KMS-11 (cell line): ENCODE results near the gene SMIM33.

Experiments
- H2AFZ ChIP-seq: fragments of 200-600 bp; sonication (generic); 2 replicates; pipeline ENCODE4 v1.6.1; 2016; ENCODE audit warnings: antibody characterized with exemption, mixed run types, low read depth
- H3K27ac ChIP-seq: fragments of 200-600 bp; sonication (generic); 2 replicates; pipeline ENCODE4 v1.6.1; 2016; ENCODE audit warnings: mild to moderate bottlenecking, mixed run types
- H3K27me3 ChIP-seq: fragments of 200-600 bp; sonication (generic); 2 replicates; pipeline ENCODE4 v1.6.1; 2017; ENCODE audit warnings: mild to moderate bottlenecking, low read depth, mixed run types, moderate library complexity; ENCODE audit not compliant: insufficient read depth
- H3K36me3 ChIP-seq: fragments of 200-600 bp; sonication (generic); 2 replicates; pipeline ENCODE4 v1.6.1; 2017; ENCODE audit warnings: mild to moderate bottlenecking, mixed run types; ENCODE audit not compliant: insufficient read depth
- H3K4me1 ChIP-seq: fragments of 200-600 bp; sonication (generic); 2 replicates; pipeline ENCODE4 v1.6.1; 2016; ENCODE audit warnings: mild to moderate bottlenecking, low read depth, mixed run types; ENCODE audit not compliant: poor library complexity, severe bottlenecking
- H3K4me2 ChIP-seq: fragments of 200-600 bp; sonication (generic); 2 replicates; pipeline ENCODE4 v1.7.0; 2016; ENCODE audit warnings: mild to moderate bottlenecking, mixed run types
- H3K4me3 ChIP-seq: fragments of 200-600 bp; sonication (generic); IDR thresholded peaks from 2 replicates; pipeline ENCODE4 v1.6.1; 2017; ENCODE audit warnings: low read depth, low read length, mixed read lengths; ENCODE audit not compliant: insufficient read depth
- H3K79me2 ChIP-seq: fragments of 200-600 bp; sonication (generic); 2 replicates; pipeline ENCODE4 v1.6.1; 2016; ENCODE audit warnings: low read depth, mixed run types; ENCODE audit not compliant: insufficient read depth
- H3K9ac ChIP-seq: fragments of 200-600 bp; sonication (generic); 2 replicates; pipeline ENCODE4 v1.6.1; 2016; ENCODE audit warnings: mild to moderate bottlenecking, mixed run types
- H4K20me1 ChIP-seq: fragments of 200-600 bp; sonication (generic); 2 replicates; pipeline ENCODE4 v1.6.1; 2016; ENCODE audit warnings: mild to moderate bottlenecking, mixed run types; ENCODE audit not compliant: insufficient read depth
- CTCF ChIP-seq: fragments of 200-600 bp; sonication (generic); conservative IDR thresholded peaks from 2 replicates; pipeline ENCODE4 v1.6.1; 2017; ENCODE audit warnings: low read depth, mild to moderate bottlenecking, antibody characterized with exemption, low read length, moderate library complexity, mixed read lengths

SMIM33 gene

GRCh38 chr5:139461698-139462097, 9.1 kb upstream of the SMIM33 start:
- H3K27ac ChIP-seq, result no peak overlapping the region
- no peak overlapping the region for H3K4me2 ChIP-seq
- no peak overlapping the region for H2AFZ ChIP-seq
- H3K4me1 ChIP-seq, result peaks cover 40% of the 10 kb centered on the region
- no peak for TF ChIP-seq CTCF
- H3K4me3 ChIP-seq, result no peak overlapping the region
- no peaks in the 10 kb centered on the region for H3K36me3 ChIP-seq
- no peaks in the 10 kb centered on the region for H3K79me2 ChIP-seq
- H3K9ac ChIP-seq, result no peak overlapping the region
- no peaks in the 10 kb centered on the region for H4K20me1 ChIP-seq
- H3K27me3 ChIP-seq, result no peaks in the 10 kb centered on the region

GRCh38 chr5:139462586-139463276, 8.1 kb upstream of the SMIM33 start, which contains the start of gene ECSCR:
TSS of gene ECSCR (minus strand) at chr5:139462743. CDS start at chr5:139462670, 73 bp downstream.
- Histone ChIP-seq H3K79me2 (no peaks in the 10 kb centered on the region), H3K36me3 (no peaks in the 10 kb centered on the region), H3K9ac (no peak within 1 kb of the TSS), H3K4me3 (no peak within 1 kb of the TSS), H3K4me1 (peaks cover 30% of the 10 kb centered on the region), H3K4me2 (no peak within 1 kb of the TSS), H3K27ac (no peak within 1 kb of the TSS), H4K20me1 (no peaks in the 10 kb centered on the region), H3K27me3 (no peaks in the 10 kb centered on the region), H2AFZ (no peak within 1 kb of the TSS)
- no peak for TF ChIP-seq CTCF

- H3K4me2 ChIP-seq, result no peak overlapping the region
- H3K4me1 ChIP-seq, result no peaks in the 10 kb centered on the region
Observed at GRCh38 chr5:139468421-139468931, 2.3 kb upstream of the SMIM33 start.

GRCh38 chr5:139472386-139473030, 1.7 kb downstream of the SMIM33 start:
- H3K27ac ChIP-seq, result no peak overlapping the region
- H3K27me3 ChIP-seq, result no peaks in the 10 kb centered on the region
- H3K4me3 ChIP-seq, result no peak overlapping the region
- H3K9ac ChIP-seq, result no peak overlapping the region
- H3K36me3 ChIP-seq, result no peaks in the 10 kb centered on the region
- no peaks in the 10 kb centered on the region for H4K20me1 ChIP-seq
- H3K4me2 ChIP-seq, result no peak overlapping the region
- no peak overlapping the region for H2AFZ ChIP-seq
- H3K79me2 ChIP-seq, result no peaks in the 10 kb centered on the region
- no peak for TF ChIP-seq CTCF
- H3K4me1 ChIP-seq, result no peaks in the 10 kb centered on the region

More at GRCh38 chr5:139468421-139468931, 2.3 kb upstream of the SMIM33 start:
- Histone ChIP-seq H3K36me3 (no peaks in the 10 kb centered on the region), H3K4me3 (no peak overlapping the region), H4K20me1 (no peaks in the 10 kb centered on the region), H3K27ac (no peak overlapping the region), H3K9ac (no peak overlapping the region), H3K79me2 (no peaks in the 10 kb centered on the region), H3K27me3 (no peaks in the 10 kb centered on the region), H2AFZ (no peak overlapping the region)
- TF ChIP-seq CTCF, result no peak
